Stimulated activated CD4-positive, alpha-beta T cell treated with anti-CD3 and anti-CD28 coated beads, TNF-alpha, amount 100 ng/mL, for 48 hours (primary cell): Measurements from ENCODE around the gene DARS1.
"Not testable (repeated sequence)": the region's sequence is repeated elsewhere in the genome, so short reads cannot be mapped to it uniquely, and the experiment has no call there.

ENCODE experiments used
- DNase-seq, 3 donors: peaks; one replicate each; pipeline ENCODE4 v3.0.0-alpha.2; 2020; ENCODE audit warnings: low read depth in 3 of 3

DARS1 gene

GRCh38 chr2:135945526-135945925, 39.9 kb downstream of the DARS1 start:
- DNase-seq, result no peak

GRCh38 chr2:135944625-135945024, 40.8 kb downstream of the DARS1 start:
- no peak for DNase-seq

- DNase-seq, result no peak
These were observed 42.3 kb downstream of the DARS1 start for GRCh38 chr2:135942936-135943688.

- DNase-seq, result no peak
These were observed 48.9 kb downstream of the DARS1 start for GRCh38 chr2:135936524-135936923.

GRCh38 chr2:135935914-135936313, 49.5 kb downstream of the DARS1 start:
- no peak for DNase-seq

GRCh38 chr2:135931776-135932443, 53.5 kb downstream of the DARS1 start:
- DNase-seq, result no peak

- DNase-seq, result no peak
These were observed 58.8 kb downstream of the DARS1 start for GRCh38 chr2:135926605-135927004.

GRCh38 chr2:135925571-135925970, 59.9 kb downstream of the DARS1 start:
- DNase-seq, result no peak

GRCh38 chr2:135916207-135916606, 69.2 kb downstream of the DARS1 start:
- no peak for DNase-seq

GRCh38 chr2:135914485-135914884, 70.9 kb downstream of the DARS1 start:
- DNase-seq, result no peak

- peak in 2 of 3 donors; percentile 23 to 39 for DNase-seq
These were observed 71.6 kb downstream of the DARS1 start for GRCh38 chr2:135913727-135914365.

GRCh38 chr2:135909976-135910375, 75.5 kb downstream of the DARS1 start:
- DNase-seq, result no peak

- DNase-seq, result no peak
These were observed 79.7 kb downstream of the DARS1 start for GRCh38 chr2:135905679-135906078.

- no peak for DNase-seq
These were observed 81.0 kb downstream of the DARS1 start for GRCh38 chr2:135904341-135904989.

- DNase-seq, result no peak
These were observed 81.8 kb downstream of the DARS1 start for GRCh38 chr2:135903650-135904049.

- DNase-seq, result no peak
These were observed 85.9 kb downstream of the DARS1 start for GRCh38 chr2:135899567-135899966.

GRCh38 chr2:135898234-135898786, 87.1 kb downstream of the DARS1 start:
- DNase-seq, result no peak

GRCh38 chr2:135894930-135895329, 90.5 kb downstream of the DARS1 start:
- no peak for DNase-seq

- no peak for DNase-seq
These were observed 92.0 kb downstream of the DARS1 start for GRCh38 chr2:135893374-135893794.

GRCh38 chr2:135890835-135891234, 94.6 kb downstream of the DARS1 start:
- no peak for DNase-seq

- no peak for DNase-seq
These were observed 95.3 kb downstream of the DARS1 start for GRCh38 chr2:135890149-135890548.

- not testable (repeated sequence) for DNase-seq
These were observed 96.8 kb downstream of the DARS1 start for GRCh38 chr2:135888587-135888986.
